GM21723 (cell line): ENCODE data around the gene WNT9B.

Experiments
- ATAC-seq: cut with Tn5 transposase; IDR thresholded peaks from one replicate; pipeline ENCODE4 v1.9.1; 2021; ENCODE audit warnings: mild to moderate bottlenecking, moderate library complexity; ENCODE audit not compliant: unreplicated experiment

The WNT9B gene

DNA sequence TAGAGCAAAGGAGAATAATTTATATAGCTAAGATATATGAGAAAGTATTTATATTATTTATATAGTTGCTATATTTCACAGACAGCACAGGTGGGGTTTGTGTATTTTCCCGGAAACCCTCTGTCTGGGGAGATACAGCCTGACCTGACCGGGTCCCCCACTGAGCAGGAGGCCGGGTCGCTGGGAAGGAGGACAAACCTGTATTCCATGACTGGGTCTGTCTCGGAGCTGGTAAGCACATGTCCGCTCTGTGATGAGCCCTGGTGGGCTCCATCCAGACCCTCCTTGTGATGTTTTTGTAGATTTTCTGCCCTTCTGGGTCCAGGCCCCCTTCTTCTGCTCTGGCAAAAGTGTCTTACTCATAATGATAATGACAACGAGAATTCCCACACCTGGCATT lies 27.7 kb downstream of the WNT9B start:
- ATAC-seq = no peak

DNA sequence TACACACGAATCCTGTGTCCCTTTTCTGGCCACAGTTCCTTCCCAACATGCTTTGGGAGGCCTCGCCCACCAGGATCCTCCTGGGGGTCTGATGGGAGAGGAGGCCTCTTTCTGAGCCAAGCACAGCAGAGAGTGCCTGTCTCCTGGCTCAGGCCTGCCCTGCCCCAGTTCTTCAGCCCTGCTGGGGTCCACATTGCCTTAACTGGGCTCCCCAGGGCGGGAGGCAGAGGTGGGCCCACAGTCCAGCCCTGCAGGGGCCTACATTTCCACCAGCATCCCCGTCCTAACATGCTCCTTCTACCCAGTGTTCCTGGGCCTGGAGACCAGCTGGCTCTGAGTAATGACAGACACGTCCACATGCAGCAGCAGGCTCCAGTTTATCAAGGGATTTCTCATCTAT lies 29.6 kb downstream of the WNT9B start:
- no peak for ATAC-seq

DNA sequence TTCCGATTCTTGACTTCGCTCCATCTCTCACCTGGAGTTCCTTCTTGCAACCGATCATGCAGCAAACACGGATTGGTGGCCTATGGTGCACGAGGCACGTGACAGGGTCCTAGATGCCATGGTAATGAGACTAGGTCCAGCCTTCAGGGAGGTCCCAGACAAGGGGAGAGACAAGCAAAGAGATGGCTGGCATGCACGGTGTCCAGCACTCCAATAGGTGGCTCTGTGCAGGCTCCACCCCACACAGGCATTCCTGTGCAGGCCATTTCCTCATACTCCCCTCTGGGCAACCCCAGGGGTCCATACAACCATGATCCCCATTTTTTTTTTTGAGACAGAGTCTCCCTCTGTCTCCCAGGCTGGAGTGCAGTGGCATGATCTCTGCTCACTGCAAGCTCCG lies 31.3 kb downstream of the WNT9B start:
- ATAC-seq = no peak

DNA sequence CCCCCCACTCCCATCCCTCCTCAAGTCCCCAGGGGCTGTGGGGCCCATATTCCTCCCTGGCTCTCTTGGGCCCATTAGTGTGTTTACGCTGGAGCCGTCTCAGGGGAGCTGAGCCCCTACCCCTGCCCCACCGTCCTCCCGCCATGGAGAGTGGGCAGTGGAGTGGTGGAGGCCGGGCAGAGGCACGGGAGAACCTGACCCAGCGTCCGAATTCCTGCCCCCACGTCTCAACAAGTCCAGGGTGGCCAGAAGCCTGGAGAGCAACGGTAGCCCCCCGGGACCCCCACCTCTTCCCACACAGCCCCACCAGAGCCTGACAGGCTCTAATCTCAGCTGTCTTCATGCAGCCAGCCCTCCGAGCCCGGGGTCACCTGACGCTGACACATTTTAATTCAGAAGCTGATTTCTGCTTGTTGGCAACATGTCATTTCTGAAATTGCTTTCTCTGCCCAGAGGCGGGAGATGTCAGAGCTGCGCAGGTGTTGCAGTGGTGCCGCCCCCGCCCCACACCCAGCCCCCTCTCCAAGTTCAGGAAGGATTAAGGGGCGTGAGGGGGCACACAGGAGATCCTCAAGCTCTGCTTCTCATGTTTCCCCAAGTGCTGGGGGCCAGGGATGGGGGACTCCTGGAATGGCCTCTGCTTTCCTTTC lies 32.6 kb downstream of the WNT9B start:
- no peak for ATAC-seq

DNA sequence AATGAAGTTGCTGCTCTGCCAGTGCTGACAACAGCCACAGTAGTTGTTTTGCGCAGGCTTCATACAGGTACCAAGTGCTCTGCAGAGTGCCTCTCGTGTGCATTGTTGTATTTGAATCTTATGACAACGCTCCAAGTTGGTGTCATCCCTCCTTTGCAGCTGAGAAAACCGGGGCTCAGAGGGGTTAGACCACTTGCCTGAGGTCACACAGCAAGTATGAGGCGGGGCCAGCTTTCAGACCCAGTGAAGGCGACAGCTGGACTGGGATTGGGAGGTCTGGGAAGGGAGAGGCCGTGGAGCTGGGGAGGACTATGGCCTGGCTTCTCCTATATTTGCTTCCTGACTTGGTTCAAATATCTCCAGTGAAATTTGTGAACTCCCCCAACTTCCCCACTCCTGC lies 33.2 kb downstream of the WNT9B start:
- ATAC-seq = no peak

DNA sequence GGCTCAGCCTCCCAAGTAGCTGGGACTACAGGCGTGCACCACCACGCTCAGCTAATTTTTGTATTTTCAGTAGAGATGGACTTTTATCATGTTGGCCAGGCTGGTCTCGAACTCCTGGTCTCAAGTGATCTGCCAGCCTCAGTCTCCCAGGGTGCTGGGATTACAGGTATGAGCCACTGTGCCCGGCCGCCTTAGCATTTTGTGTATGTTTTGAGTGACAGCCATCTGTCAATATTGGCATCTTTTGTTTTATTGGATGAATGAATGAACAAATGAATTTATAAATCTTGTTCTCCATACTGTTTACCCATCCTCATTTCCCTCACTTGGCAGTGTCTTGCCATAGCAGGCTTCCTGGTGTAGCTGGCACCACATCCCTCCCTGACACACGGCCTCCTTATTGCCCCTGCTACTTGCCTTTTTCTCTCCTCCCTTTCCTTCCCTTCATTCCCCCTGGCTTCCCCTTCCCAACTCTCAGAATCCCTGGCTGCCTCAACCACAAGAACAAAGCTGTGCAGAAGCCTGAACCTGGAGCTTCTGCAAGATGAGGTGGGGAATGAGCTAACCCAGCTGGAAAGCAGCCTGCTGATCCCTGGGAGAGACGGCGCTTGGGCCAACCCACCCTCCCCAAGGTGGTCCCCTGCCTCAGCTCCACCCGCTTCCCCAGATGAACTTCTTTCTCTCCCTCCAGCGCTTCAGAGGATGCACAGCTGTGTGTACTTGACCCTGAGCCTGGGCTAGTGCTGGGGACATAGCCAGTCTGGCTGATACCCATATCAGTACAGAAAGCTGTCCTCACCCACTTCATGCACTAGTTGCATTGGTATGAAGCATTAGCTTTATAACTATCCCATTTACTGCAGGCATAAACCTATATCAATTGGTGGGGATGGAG lies 34.3 kb downstream of the WNT9B start:
- no peak for ATAC-seq

DNA sequence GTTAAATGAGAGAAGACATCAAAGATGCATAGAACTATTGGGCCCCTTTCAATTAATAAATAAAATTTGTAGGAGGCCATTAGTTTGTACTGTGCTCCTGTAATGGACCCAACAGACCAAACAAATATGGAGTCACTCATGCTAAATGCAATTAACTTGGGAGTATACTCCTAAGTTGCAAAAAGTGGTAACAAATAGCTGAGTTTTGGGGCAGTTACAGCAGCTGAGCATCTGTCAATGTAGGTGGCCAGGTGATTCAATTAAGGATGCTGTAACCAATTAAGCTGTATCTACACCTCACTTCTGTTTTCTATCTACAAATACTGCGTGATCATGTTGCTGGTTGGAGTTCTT lies 34.9 kb downstream of the WNT9B start:
- no peak for ATAC-seq

DNA sequence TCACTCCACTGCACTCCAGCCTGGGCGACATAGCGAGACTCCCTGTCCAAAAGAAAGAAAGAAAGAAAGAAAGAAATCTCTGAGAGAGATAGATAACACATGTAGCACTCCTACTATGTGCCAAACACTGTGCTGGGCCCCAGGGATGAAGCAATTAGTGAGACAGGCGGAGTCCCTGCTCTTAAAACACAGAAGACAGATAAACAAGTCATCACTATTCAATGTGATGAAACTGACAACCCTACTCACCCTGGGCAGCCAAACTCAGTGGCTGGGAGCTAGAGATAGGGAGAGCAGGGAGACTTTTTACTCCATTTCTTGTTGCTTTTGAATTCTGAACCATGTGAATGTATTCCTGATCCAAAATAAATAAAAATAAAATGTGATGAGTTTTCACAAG lies 36.3 kb downstream of the WNT9B start:
- ATAC-seq = no peak

DNA sequence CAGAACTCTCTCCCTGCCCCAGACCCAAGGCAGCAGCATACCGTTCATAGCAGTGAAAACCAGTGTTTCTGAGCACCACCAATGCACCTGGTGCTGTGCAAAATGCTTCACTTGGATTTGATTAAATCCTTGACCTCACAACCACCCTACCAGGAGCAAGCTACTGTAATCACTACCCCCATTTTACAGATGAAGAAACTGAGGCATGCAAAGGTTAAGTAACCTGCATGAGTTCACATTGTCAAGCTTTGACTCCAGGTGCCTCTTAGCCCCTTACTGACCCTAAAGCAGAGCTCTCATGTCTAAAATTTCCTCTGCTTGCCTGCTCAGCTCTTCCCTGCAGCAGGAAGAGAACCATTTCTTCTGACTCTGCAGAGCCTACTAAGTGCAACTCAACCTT lies 37.3 kb downstream of the WNT9B start:
- ATAC-seq = no peak

DNA sequence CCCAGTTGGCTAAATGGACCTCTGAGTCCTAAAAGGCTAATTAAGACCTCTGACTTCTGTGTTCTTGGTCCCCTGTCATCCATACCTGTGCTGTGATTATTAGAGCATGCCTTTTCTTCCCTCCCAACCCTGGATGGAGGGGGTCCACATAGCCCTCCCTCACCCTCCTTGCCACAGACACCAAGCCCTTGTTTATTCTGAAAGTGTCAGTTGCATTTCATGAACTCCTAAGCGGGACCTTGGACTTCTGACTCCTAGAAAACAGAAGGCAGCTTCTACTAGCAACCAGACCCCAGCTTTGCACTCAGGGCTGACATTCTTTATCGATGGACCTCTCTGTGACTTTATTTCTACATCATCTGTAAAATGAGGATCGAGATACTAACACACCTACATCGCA lies 38.1 kb downstream of the WNT9B start:
- no peak for ATAC-seq

DNA sequence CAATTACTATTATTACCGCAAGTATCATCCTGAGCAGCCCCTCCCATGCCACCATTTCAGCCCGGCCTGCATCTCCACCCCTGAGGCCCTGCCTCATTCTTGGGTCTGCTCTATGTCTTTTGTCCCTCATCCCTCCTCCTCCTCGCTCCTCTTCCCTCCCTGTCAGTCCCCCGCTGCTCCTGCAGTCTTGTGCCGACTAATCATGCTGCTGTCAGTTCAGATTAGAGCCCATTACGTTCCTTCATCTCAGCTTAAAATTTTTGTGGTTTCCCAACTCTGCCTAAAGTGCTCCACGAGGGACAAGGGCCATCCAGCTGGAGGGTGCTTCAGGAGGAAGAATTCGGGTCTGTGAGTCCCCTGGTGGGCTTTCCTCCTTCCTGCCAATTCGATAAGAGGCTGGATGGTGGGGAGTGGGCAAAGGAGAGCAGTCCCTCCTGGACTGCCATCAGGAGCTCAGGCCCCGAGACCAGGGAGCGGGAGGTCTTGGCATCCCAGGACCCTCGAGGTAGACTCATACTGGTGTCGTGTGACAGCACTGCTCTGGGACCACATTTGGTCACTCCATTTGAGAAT lies 38.7 kb downstream of the WNT9B start:
- ATAC-seq = no peak

DNA sequence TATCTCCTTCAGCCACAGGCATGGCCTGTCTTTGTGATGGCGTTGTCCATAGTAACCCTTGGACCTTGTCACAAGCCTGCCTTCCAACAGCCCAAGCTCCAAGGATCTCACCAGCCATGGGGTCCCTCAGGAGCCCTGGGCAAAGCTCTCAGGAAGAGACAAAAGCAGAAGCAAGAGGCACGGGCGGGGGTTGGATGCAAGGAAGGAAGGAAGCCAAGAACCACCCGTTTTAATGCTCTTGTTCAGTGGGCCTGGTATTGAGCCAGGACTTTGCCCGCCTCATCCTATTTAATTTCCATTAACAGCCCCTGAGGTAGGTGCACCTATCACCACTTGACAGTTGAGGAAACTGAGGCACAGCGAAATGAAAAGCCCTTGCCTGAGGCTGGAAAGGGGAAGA lies 39.3 kb downstream of the WNT9B start:
- ATAC-seq = no peak

DNA sequence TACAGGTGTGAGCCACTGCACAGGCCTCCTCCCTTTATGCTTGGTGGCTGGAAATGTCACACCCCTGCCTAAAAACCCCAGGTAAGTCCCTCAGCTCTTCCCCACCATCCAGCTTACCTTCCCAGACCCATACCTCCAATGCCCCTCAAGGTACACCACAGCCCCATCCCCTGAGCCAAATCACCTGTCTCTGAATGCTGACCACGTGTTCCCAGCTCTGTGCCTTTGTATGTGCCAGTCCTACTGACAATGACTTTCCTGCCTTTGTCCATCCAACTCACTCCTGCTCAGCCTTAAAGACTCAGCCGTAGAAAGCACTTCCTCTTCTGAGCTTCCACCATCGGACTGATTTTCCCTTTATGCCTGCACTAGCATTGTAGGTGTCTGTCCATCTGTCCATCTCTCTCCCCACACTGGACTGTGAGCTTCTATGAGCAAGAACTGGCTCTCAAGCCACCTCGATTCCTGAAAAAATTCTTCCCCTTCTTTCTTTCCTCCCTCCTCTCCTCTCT lies 40.9 kb downstream of the WNT9B start:
- no peak for ATAC-seq

DNA sequence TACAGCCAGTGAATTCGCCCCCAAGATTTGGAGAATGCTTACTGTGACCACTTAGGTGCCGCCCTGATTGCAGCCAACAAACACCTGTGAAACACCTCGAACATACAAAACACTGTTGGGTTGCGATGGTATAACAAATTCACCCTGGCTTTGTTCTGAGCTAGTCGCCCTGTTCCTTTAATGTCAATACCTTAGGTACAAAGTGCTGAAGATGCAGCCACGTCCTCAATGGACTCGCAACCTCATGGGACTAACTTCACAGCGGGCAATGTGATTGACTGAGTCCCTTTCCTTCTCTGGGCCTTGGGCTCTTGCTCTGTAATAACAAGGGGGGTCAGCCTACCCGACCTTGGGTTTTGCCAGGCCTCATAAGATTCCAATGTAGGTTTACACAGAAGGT lies 42.6 kb downstream of the WNT9B start:
- ATAC-seq = no peak

DNA sequence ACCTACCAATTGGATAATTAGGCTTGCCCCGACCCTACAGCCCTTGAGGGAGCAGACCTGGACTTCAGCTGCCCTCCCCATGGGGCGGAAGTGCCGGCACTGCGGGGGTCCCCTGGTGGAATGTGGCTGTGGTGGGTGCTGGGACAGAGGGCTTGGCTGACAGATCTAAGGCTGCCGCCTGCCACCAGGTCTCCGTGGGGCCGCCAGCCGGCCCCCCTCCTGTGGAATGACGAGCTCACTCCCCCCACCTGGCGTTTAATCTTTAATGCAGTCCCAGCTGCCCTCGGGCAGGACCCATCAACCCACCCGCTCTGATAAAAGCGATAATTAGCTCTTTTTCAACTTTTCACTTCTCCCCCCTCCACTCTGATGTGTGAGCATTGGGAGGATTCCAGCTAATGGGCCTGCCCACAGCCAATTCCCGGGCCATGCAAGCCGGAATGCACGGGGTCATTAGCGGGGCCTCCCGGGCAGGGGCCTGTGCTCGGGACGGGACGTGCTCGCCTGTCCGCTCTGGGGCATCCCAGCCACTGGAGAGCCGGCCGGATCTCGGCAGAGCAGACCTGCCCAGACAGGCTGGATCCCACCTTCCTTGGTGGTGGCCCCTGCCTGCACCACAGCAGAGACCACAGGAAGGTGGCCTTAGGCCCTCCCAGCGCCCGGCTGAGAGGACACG lies 43.2 kb downstream of the WNT9B start:
- no peak for ATAC-seq

DNA sequence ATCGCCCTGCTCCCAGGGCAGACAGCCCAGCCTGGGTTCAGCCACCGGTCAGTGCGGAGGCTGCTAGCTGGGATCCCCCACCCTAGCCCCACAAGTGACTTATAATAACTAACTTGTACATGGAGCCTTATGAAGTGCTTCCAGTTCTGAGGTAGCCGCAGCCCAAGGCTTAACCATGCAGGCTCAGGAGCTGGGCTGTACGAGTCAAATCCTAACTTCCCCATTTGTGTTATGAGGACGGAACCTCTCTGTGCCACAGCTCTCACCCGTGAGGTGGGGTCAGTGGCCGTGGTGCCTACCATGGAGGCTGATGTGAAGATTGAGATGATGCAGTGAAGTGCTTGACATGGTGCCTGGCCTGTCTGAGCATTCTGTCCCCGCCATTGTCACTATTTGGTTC lies 43.8 kb downstream of the WNT9B start:
- no peak for ATAC-seq

DNA sequence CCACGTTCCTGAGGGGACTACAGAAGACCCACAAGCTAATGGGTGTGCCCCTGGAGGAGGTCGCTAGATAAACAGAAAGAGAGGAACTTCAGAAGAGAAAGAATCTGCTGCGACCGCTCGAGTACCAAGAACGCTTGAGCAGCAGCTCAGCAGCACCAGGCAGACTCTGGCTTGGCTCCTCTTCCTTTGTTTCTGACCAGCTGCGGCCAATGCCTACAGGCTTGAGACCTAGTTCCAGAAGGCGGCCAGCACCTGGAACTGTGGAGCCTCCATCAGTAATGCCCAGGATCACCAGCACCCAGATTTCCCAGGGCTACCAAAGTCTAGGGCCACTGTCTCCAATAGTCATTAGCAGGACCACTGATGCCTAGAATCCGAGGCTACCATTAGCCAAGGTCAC lies 45.6 kb downstream of the WNT9B start:
- no peak for ATAC-seq

DNA sequence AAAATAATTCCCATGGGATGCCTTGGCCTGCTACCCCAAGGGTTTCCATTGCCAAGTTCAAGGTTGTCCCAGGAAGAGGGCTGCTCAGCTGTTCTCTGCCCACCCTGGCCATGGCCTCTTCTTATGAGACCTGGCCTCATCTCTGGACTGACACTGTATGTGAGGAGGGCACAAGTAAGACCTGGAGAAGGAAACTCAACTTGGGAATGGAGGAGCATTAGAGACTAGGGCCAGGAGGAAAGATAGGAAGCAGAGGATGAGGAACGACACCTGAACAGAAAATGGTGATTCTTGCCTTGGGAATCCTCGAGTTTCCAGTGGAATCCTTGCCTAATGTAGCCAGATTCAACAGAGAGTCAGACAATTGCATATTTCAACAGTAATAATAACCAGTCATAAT lies 47.0 kb downstream of the WNT9B start:
- ATAC-seq = no peak

DNA sequence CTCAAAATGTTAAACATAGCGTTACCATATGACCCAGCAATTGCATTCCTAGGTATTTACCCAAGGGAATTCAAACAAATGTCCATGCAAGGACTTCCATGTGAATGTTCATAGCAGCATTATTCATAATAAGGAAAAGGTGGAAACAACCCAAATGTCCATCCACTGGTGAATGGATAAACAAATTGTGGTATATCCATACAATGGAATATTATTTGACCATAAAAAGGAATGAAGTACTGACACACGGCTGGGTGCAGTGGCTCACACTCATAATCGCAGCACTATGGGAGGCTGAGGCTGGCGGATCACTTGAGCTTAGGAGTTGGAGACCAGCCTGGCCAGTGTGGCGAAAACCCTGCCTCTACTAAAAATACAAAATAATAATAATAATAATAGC lies 47.5 kb downstream of the WNT9B start:
- no peak for ATAC-seq

DNA sequence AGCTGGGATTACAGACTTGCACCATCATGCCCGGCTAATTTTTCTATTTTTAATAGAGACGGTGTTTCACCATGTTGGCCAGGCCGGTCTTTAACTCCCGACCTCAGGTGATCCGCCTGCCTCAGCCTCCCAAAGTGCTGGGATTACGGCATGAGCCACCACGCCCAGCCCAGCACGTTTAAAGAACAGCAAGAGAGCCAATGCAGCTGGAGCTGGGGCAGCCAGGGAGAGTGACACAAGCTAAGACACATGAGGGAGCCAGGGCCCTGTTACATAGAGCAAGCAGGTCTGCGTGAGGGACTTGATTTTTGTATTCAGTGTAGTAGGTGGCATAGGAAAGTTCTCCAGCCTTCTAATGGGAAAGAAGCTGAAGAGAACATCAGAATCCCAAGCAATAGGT lies 49.9 kb downstream of the WNT9B start:
- ATAC-seq = no peak
